Heart left ventricle (tissue), 13 donors: Measurements from ENCODE around the gene CTNNB1.

Source experiments
- POLR2A ChIP-seq, 2 donors: fragments of 450-650 bp; IDR thresholded peaks; one replicate each; pipeline ENCODE4 v1.6.1; 2017; ENCODE audit warnings: antibody characterized with exemption in 2 of 2, mild to moderate bottlenecking in 2 of 2, moderate library complexity in 2 of 2
- TF ChIP-seq, protein P1 (sequence below), 12 donors: fragments of 200-600 bp; sonication (generic) in 4 of 12; IDR thresholded peaks; one replicate each; pipeline versions ENCODE4 v1.5.0 to v1.8.0; 2018 to 2022; ENCODE audit warnings: antibody characterized with exemption in 12 of 12, mild to moderate bottlenecking in 5 of 12
- donor health status: ischemic (EF 13 %, LVEDD 7.1; RV severe dilation, severe dysfunction).
- donor health status: DM: no; HTN: yes; CAD: no.
- donor health status: DM: no; HTN: no; CAD: no.
- donor health status: ischemic (EF 25% LVEDD 6.9; RV normal size, moderate dysfunction).
- donor health status: ischemic (EF 25% LVEDD 5.7; RV mildly dilated, moderate dysfunction).
- donor health status: ischemic (EF 35%, LVEDD 5.7; RV mildly dilated, moderate dysfunction).
- donor health status: nonischemic (EF 11% LVEDD 7.7; RV severe dilation, severe dysfunction).
- donor health status: DM: yes; HTN: yes; CAD: no.
- donor health status: PGD.
- donor health status: ischemic (EF 29% LVEDD 5.4; RV normal size, mild dysfunction).
- donor health status: nonischemic (EF 23%, LVEDD 6.1; RV moderate dilation, normal function).

DNA sequence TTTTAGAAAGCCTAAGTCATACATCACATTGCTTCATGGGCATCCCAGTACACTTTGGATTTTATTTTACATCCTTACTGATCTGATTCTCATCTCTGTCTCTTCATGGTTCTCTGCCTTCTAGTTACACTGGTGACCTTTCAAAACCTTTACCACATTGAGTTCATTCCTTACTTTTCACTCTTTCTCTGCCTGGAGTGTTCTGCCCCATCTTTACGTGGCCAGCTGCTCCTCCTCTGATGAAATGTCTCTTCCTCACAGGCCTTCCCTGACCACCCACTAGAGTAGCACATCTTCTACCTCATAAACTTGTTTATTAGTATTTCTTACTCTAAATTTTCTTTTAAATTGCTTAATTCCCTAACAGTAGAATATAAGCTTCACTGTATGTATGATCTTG, 17.7 kb downstream of the CTNNB1 start:
- TF ChIP-seq, protein P1, sequence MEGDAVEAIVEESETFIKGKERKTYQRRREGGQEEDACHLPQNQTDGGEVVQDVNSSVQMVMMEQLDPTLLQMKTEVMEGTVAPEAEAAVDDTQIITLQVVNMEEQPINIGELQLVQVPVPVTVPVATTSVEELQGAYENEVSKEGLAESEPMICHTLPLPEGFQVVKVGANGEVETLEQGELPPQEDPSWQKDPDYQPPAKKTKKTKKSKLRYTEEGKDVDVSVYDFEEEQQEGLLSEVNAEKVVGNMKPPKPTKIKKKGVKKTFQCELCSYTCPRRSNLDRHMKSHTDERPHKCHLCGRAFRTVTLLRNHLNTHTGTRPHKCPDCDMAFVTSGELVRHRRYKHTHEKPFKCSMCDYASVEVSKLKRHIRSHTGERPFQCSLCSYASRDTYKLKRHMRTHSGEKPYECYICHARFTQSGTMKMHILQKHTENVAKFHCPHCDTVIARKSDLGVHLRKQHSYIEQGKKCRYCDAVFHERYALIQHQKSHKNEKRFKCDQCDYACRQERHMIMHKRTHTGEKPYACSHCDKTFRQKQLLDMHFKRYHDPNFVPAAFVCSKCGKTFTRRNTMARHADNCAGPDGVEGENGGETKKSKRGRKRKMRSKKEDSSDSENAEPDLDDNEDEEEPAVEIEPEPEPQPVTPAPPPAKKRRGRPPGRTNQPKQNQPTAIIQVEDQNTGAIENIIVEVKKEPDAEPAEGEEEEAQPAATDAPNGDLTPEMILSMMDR (IDR thresholded peaks at IDR 0.05), result no peak
- no peak for TF ChIP-seq POLR2A (IDR thresholded peaks at IDR 0.05)
